ENCODE data around the gene CLEC16A. TPM values are rescaled to one million over a fixed set of nuclear protein-coding genes. Genes with fewer than 3 reads are reported as not detected.

CLEC16A gene
- total and polyA plus RNA-seq, 2 donors (not counting 1 experiment from before 2014, with no cell fraction given), result 21.9 to 79.5 TPM

DNA sequence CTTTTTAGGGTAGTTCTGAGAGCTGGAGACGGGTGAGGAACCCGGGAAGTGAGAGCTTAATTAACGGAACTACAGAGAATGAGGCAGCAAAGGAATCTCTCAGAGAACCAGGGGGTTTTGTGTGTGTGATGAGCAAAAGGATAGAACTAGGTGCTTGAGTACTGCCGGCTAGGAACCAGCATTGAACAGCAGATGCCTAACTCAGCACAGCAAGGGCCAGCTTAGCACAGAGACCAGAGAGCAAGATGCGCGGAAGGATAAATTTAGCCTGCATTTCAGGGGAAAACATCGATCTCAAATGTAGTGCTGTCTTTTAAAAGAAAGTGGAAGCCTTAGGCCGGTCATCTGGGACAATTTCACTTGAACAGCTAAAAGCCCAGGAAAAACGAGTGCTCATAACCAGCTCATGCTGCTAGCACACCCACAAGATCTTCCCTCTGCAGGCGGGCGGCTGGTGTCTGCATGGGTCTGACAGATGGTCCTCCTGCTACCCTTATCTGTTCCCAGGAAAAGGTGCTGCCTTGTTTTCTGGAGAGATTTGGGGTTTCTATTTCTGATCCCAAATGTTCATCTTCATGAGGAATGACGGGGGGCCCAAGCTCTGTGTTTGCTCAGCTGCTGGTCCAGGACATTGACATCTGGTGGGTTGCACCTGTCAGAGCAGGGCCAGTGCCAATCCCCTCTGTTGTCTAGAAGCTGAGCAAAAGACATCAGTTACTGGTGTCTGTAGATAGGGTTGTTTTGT lies 207.7 kb downstream of the CLEC16A start:
- no peaks in the 10 kb centered on the region for H3K9me3 Mint-ChIP-seq (ENCODE audit: insufficient read depth)

More for the DNA sequence above, 207.7 kb downstream of the CLEC16A start:
- Histone ChIP-seq H3K9ac (ENCODE audit: low read length) (no peak overlapping the region), H3K4me3 (ENCODE audit: control extremely low read depth in 1 of 5, extremely low read depth in 1 of 5, insufficient read depth in 1 of 5, low read depth in 2 of 5, low read length in 4 of 5) (no peak overlapping the region), H3K79me2 (ENCODE audit: control insufficient read depth, insufficient read depth, low read length) (no peaks in the 10 kb centered on the region), H3K4me2 (replicated peaks; ENCODE audit: low read depth, low read length, poor library complexity, severe bottlenecking) (no peak overlapping the region), H2AFZ (ENCODE audit: insufficient read depth, low read depth, low read length, poor library complexity, severe bottlenecking) (no peak overlapping the region), H3K4me1 (ENCODE audit: control insufficient read depth in 2 of 2, insufficient read depth in 2 of 2, low read length in 2 of 2) (peaks cover 2 to 5% of the 10 kb centered on the region in 2 donors), H3K27me3 (replicated peaks in 1 of 4; ENCODE audit: control extremely low read depth in 1 of 4, control insufficient read depth in 3 of 4, insufficient read depth in 4 of 4, low read length in 3 of 4) (no peaks in the 10 kb centered on the region), H4K20me1 (ENCODE audit: control insufficient read depth, insufficient read depth, low read length, poor library complexity, severe bottlenecking) (no peaks in the 10 kb centered on the region), H3K36me3 (replicated peaks in 1 of 2; ENCODE audit: control extremely low read depth in 1 of 2, control insufficient read depth in 1 of 2, extremely low read depth in 1 of 2, insufficient read depth in 2 of 2, low read length in 1 of 2) (peaks cover 3 to 4% of the 10 kb centered on the region in 2 experiments), H3K27ac (ENCODE audit: low read length in 2 of 2) (no peak overlapping the region), H3K9me3 (ENCODE audit: control extremely low read depth in 1 of 3, control insufficient read depth in 2 of 3, insufficient read depth in 1 of 3, low read length in 2 of 3) (no peaks in the 10 kb centered on the region)
- ChIA-PET CTCF (interaction anchor here (1.1 kb wide), 1 partner anchor 104 kb away, joined by 4 read pairs; the partner anchor contains the start of gene SOCS1), POLR2A (no interaction called here)
- ATAC-seq (ENCODE audit: low read depth), result no peak
- DNase-seq, result no peak
- no peak overlapping the region for H3K4me3 Mint-ChIP-seq
- H3K27me3 Mint-ChIP-seq, result no peaks in the 10 kb centered on the region
- no peak for TF ChIP-seq CTCF (IDR thresholded peaks at IDR 0.05)
- no peak for TF ChIP-seq EZH2 (IDR thresholded peaks at IDR 0.05; ENCODE audit: borderline replicate concordance, insufficient read depth, low read depth, low read length, poor library complexity, severe bottlenecking)
- peaks cover 15% of the 10 kb centered on the region for H3K4me1 Mint-ChIP-seq
- intact Hi-C loops (cut with micrococcal nuclease), result no loop called here
- WGBS (ENCODE audit: insufficient coverage), result 94% methylated on average over 10 of the region's 12 CpGs
- H3K27ac Mint-ChIP-seq, result no peak overlapping the region
